Esophagus muscularis mucosa (tissue), 4 donors: ENCODE data around the gene MAN2B1. TPM values are rescaled to one million over a fixed set of nuclear protein-coding genes. Genes with fewer than 3 reads are reported as not detected.

Experiments
- DNase-seq: peaks from one replicate; pipeline ENCODE4 v3.0.0-alpha.2; 2017; ENCODE audit errors: extremely low spot score
- H3K27ac ChIP-seq, 4 donors: fragments of 200-600 bp; sonication (generic); replicated peaks in 1 of 4; 1 replicate in 3 of 4; 2 replicates in 1 of 4; pipeline ENCODE4 v1.5.1; 2016 to 2019; ENCODE audit warnings: mild to moderate bottlenecking in 1 of 4
- H3K27me3 ChIP-seq, 4 donors: fragments of 200-600 bp; sonication (generic); one replicate each; pipeline versions ENCODE4 v1.5.1 to v1.6.0; 2016 to 2019
- H3K36me3 ChIP-seq, 4 donors: fragments of 200-600 bp; sonication (generic); one replicate each; pipeline ENCODE4 v1.5.1; 2016 to 2019
- H3K4me1 ChIP-seq, 4 donors: fragments of 200-600 bp; sonication (generic); one replicate each; pipeline ENCODE4 v1.5.1; 2016 to 2019
- H3K4me3 ChIP-seq, 4 donors: fragments of 200-600 bp; sonication (generic); 1 replicate in 2 of 4; 2 replicates in 2 of 4; pipeline ENCODE4 v1.5.1; 2016 to 2019; ENCODE audit warnings: mild to moderate bottlenecking in 4 of 4, moderate library complexity in 1 of 4
- H3K9me3 ChIP-seq, 4 donors: fragments of 200-600 bp; sonication (generic); 1 replicate in 3 of 4; 2 replicates in 1 of 4; pipeline ENCODE4 v1.5.1; 2016 to 2019
- EP300 ChIP-seq: sonication (generic); formaldehyde crosslinking; IDR thresholded peaks from one replicate; pipeline ENCODE4 v1.6.1; 2017; ENCODE audit warnings: antibody characterized with exemption
- POLR2A ChIP-seq: fragments of 450-650 bp; IDR thresholded peaks from one replicate; pipeline ENCODE4 v1.6.1; 2017; ENCODE audit warnings: antibody characterized with exemption, moderate library complexity, mild to moderate bottlenecking, low read depth
- POLR2AphosphoS5 ChIP-seq, 2 donors: sonication (generic); formaldehyde crosslinking; IDR thresholded peaks; one replicate each; pipeline ENCODE4 v1.6.1; 2017; ENCODE audit warnings: antibody characterized with exemption in 2 of 2
- WGBS: methylation state at CpG from one replicate; pipeline ENCODE4 v1.1.5; 2018; 5-methylcytosine and 5-hydroxymethylcytosine counted together
- intact Hi-C: fragments of 100-400 bp; cut with DNase I; formaldehyde crosslinking; loops from one replicate; pipeline ENCODE4 v1.15.1; 2023
- total RNA-seq, 4 donors: library from RNA; depleted of rRNA; stranded (reverse); fragments of >200 nt; gene quantifications; one replicate each; pipeline versions ENCODE4 v1.1.0 to v1.2.1, GENCODE V29; 2016
- TF ChIP-seq, protein P1 (sequence below), 3 experiments: fragments of 200-600 bp in 2 of 3; fragments of 450-650 bp in 1 of 3; sonication (generic) in 2 of 3; IDR thresholded peaks; one replicate each; pipeline ENCODE4 v1.5.1; 2017 to 2019; ENCODE audit warnings: antibody characterized with exemption in 3 of 3, mild to moderate bottlenecking in 2 of 3, moderate library complexity in 1 of 3

Gene MAN2B1
- total RNA-seq, 4 donors from 2014 or later, result 65.7 to 80.8 (median 68.9) TPM

DNA sequence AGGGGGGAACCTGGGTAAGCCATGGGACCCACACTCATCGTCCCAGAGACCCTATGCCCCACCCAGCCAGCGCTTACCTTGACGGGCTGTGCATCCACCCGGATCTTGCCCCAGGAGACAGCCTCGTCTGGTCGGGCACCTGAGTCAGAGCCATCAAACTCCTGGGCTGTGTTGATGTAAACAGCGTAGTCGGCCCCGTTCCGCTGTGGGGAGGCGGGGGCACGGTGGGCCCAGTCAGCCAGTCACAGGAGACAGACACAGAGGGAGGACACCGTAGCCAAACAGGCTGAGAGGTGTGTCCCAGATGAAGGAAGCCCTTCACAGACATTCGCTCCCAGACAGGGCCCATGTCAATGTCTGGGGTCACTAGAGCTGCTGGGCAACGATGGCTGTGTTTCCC lies 9.4 kb upstream of the MAN2B1 start:
- Histone ChIP-seq H3K27me3 (no peaks in the 10 kb centered on the region), H3K36me3 (peaks cover 59 to 88% (median 79%) of the 10 kb centered on the region in 4 donors), H3K9me3 (no peaks in the 10 kb centered on the region), H3K27ac (no peak overlapping the region), H3K4me1 (peaks cover 13 to 36% (median 26%) of the 10 kb centered on the region in 4 donors), H3K4me3 (no peak overlapping the region)
- TF ChIP-seq, protein P1, sequence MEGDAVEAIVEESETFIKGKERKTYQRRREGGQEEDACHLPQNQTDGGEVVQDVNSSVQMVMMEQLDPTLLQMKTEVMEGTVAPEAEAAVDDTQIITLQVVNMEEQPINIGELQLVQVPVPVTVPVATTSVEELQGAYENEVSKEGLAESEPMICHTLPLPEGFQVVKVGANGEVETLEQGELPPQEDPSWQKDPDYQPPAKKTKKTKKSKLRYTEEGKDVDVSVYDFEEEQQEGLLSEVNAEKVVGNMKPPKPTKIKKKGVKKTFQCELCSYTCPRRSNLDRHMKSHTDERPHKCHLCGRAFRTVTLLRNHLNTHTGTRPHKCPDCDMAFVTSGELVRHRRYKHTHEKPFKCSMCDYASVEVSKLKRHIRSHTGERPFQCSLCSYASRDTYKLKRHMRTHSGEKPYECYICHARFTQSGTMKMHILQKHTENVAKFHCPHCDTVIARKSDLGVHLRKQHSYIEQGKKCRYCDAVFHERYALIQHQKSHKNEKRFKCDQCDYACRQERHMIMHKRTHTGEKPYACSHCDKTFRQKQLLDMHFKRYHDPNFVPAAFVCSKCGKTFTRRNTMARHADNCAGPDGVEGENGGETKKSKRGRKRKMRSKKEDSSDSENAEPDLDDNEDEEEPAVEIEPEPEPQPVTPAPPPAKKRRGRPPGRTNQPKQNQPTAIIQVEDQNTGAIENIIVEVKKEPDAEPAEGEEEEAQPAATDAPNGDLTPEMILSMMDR (IDR thresholded peaks at IDR 0.05), result no peak
- no peak for TF ChIP-seq EP300
- no peak for TF ChIP-seq POLR2AphosphoS5 (IDR thresholded peaks at IDR 0.05)
- no peak for TF ChIP-seq POLR2A
- 70% methylated on average over 2 of the region's 15 CpGs for WGBS
- intact Hi-C loops, result no loop called here
- DNase-seq, result no peak

DNA sequence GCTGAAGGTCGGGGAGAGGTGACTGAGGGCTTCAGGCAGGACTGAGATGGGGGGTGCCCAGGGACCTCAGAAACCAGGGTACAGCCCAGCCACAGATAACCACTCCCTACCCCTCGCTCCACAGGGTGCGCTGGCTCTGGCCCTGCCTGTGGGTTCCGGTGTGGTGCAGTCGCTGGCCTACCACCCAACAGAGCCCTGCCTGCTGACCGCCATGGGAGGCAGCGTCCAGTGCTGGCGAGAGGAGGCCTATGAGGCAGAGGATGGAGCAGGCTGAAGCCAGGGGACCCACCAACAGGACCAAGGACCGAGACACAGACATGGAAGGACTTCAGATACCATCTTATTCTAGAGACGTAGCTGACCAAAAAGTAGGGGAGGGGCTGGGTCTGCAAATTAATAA lies 8.9 kb upstream of the MAN2B1 start:
- Histone ChIP-seq H3K27ac (no peak overlapping the region), H3K36me3 (peaks cover 59 to 88% (median 79%) of the 10 kb centered on the region in 4 donors), H3K4me1 (peaks cover 13 to 36% (median 26%) of the 10 kb centered on the region in 4 donors), H3K27me3 (no peaks in the 10 kb centered on the region), H3K9me3 (no peaks in the 10 kb centered on the region), H3K4me3 (no peak overlapping the region)
- DNase-seq, result no peak
- intact Hi-C loops, result no loop called here
- WGBS, result 95% methylated on average over 10 of the region's 10 CpGs
- TF ChIP-seq POLR2AphosphoS5 (IDR thresholded peaks at IDR 0.05) (no peak), POLR2A (no peak), EP300 (no peak)
- TF ChIP-seq, protein P1 (IDR thresholded peaks at IDR 0.05), result no peak

DNA sequence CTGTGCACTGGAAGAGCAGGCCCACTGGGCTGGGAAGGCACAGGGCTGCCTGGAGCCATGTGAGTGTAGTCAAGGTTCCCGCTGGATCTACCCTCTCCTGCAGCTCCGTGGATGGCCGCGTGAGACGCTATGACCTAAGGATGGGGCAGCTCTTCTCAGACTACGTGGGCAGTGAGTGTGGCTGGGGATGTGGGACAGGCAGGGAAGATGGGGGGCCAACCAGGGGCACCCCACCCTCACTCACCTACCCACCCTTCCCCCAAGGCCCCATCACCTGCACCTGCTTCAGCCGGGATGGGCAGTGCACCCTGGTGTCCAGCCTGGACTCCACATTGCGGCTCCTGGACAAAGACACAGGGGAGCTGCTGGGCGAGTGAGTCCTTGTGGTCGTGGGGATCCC lies 6.2 kb upstream of the MAN2B1 start:
- Histone ChIP-seq H3K27ac (no peak overlapping the region), H3K36me3 (peaks cover 36 to 66% (median 57%) of the 10 kb centered on the region in 4 donors), H3K9me3 (no peaks in the 10 kb centered on the region), H3K4me1 (peaks cover 20 to 45% (median 37%) of the 10 kb centered on the region in 4 donors), H3K27me3 (no peaks in the 10 kb centered on the region), H3K4me3 (no peak overlapping the region)
- intact Hi-C loops, result loop anchor here (1.0 to 5.0 kb wide), 2 partner anchors 50 to 108 kb away; partner anchors contain the start of gene TNPO2
- 84% methylated on average over 3 of the region's 10 CpGs for WGBS
- no peak for DNase-seq
- TF ChIP-seq POLR2AphosphoS5 (IDR thresholded peaks at IDR 0.05), result no peak
- TF ChIP-seq, protein P1 (IDR thresholded peaks at IDR 0.05), result no peak
- TF ChIP-seq EP300, result no peak
- no peak for TF ChIP-seq POLR2A

DNA sequence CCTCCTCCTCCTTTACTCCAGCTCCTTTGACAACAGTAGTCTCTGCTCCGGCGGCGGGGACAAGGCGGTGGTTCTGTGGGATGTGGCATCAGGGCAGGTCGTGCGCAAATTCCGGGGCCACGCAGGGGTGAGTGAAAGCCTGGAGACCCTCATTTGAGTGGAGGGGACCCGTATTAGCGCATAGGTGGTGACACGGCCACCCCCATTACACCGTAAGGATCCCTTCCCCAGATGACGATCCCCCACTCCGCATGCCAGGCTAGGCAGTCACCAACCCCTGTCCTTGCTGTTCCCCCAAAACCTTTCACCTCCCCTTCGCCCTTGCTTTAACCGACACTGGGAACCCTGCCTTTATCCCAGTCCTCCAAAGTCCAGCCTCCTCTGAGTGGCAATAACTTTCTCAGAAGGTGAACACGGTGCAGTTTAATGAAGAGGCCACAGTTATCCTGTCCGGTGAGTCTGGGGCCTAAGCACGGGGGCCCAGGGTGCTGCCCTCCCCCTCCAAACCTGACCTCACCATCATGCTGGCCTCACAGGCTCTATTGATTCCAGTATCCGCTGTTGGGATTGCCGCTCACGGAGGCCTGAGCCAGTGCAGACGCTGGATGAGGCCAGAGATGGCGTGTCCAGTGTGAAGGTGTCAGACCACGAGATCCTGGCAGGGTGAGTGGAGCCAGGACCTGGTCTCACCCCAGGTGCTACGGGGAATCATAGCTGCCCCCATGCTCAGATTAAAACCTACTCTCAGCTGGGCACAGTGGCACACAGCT lies 3.8 kb upstream of the MAN2B1 start:
- WGBS, result 40% methylated on average over 14 of the region's 26 CpGs
- Histone ChIP-seq H3K4me1 (peaks cover 38 to 55% (median 47%) of the 10 kb centered on the region in 4 donors), H3K4me3 (peak overlapping the region; percentile 66 to 92 (median 72)), H3K9me3 (no peaks in the 10 kb centered on the region), H3K27me3 (no peaks in the 10 kb centered on the region), H3K27ac (peak overlapping the region; percentile 89 to 94 (median 92)), H3K36me3 (peaks cover 20 to 42% (median 35%) of the 10 kb centered on the region in 4 donors)
- no peak for DNase-seq
- no peak for TF ChIP-seq POLR2AphosphoS5 (IDR thresholded peaks at IDR 0.05)
- TF ChIP-seq, protein P1 (IDR thresholded peaks at IDR 0.05), result no peak
- TF ChIP-seq EP300, result no peak
- TF ChIP-seq POLR2A, result no peak
- intact Hi-C loops, result loop anchor here (5.0 kb wide), 1 partner anchor 52 kb away; the partner anchor contains the start of gene TNPO2
